SU-DHL-6 (cell line): ENCODE data around the gene FAM200A.

ENCODE experiments used
- EZH2phosphoT487 ChIP-seq: fragments of 200-600 bp; sonication (generic), shearing (Covaris generic); conservative IDR thresholded peaks from 2 replicates; pipeline ENCODE4 v1.6.1; 2018; ENCODE audit warnings: mild to moderate bottlenecking, antibody characterized with exemption, low read length, moderate library complexity, mixed read lengths
- TF ChIP-seq, protein P1 (sequence below): fragments of 200-600 bp; sonication (generic); IDR thresholded peaks from one replicate; pipeline ENCODE4 v1.5.1; 2017; ENCODE audit warnings: antibody characterized with exemption, mild to moderate bottlenecking, low read length, moderate library complexity; ENCODE audit not compliant: insufficient read depth, poor library complexity, severe bottlenecking

DNA sequence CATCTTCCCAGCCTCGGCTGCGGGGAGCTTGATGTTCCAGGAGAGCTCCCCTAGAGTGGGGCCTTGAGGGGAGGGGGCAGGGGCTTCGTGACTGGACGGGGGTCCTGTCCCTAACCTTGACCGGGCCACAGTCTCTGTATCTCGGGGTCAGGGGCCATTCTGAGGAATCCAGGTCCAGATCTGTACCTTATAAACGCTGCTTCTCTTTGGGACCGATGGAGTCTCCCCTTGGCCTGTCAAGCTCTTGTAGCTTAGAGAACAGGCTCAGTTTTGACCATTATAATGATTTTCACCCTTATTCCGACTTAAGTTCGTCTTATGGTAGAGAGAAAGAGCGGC lies 46.6 kb downstream of the FAM200A start:
- TF ChIP-seq, protein P1, sequence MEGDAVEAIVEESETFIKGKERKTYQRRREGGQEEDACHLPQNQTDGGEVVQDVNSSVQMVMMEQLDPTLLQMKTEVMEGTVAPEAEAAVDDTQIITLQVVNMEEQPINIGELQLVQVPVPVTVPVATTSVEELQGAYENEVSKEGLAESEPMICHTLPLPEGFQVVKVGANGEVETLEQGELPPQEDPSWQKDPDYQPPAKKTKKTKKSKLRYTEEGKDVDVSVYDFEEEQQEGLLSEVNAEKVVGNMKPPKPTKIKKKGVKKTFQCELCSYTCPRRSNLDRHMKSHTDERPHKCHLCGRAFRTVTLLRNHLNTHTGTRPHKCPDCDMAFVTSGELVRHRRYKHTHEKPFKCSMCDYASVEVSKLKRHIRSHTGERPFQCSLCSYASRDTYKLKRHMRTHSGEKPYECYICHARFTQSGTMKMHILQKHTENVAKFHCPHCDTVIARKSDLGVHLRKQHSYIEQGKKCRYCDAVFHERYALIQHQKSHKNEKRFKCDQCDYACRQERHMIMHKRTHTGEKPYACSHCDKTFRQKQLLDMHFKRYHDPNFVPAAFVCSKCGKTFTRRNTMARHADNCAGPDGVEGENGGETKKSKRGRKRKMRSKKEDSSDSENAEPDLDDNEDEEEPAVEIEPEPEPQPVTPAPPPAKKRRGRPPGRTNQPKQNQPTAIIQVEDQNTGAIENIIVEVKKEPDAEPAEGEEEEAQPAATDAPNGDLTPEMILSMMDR: no peak
- TF ChIP-seq EZH2phosphoT487: no peak
